NCI-H748 (cell line): ENCODE results near the gene NR2E1.
A peak's percentile ranks its signal among the peaks of the same experiment; 100 is the strongest.

Experiments
- DNase-seq: peaks from one replicate; lab custom pipeline; 2025; ENCODE audit not compliant: unreplicated experiment; lab: John Stamatoyannopoulos, UW

NR2E1 gene

DNA sequence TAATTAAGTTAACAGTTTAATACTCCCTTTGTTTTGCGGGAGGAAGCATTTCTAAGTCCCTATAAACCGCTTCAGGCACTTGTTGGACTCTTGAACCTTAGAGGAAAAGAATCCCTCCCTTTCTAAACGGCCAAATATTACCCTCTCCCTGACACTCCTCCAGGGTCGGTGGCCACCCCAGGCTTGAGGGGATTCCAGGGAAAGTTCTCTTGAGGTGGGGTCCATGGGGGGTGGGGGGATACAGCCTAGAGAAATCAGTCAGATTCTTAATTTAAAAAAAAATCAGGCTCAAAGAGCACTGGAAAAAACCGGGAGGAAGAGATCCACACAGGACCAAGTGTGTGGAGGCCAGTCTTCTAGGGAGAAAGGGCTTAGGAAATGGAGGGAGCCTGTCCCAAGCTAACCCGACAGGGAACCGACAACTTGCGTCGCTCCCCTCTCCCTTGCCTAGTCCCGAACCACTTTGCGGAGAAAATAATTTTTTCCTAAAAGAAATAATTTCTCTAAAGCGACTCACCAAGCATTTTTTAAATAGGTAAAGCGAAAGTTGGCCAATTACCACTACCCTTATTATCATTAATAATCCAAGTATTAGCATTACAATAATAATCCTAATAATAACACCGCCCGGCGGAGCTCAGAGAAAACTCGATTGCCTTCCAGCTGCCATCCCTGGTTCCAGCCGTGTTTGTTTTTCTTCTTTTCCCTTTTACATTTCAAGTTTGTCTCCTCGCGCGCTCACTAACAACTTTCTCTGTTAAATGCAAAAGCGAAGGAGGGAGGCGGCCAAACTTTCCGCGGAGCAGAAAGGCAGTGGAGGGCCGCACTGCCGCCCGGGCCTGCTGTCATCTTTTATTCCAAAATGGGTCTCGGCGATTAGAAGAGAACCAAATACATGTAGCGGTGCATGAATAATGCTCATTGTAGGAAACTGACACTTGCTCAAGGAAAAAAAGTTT lies 4.8 kb downstream of the NR2E1 start:
- DNase-seq, result no peak

DNA sequence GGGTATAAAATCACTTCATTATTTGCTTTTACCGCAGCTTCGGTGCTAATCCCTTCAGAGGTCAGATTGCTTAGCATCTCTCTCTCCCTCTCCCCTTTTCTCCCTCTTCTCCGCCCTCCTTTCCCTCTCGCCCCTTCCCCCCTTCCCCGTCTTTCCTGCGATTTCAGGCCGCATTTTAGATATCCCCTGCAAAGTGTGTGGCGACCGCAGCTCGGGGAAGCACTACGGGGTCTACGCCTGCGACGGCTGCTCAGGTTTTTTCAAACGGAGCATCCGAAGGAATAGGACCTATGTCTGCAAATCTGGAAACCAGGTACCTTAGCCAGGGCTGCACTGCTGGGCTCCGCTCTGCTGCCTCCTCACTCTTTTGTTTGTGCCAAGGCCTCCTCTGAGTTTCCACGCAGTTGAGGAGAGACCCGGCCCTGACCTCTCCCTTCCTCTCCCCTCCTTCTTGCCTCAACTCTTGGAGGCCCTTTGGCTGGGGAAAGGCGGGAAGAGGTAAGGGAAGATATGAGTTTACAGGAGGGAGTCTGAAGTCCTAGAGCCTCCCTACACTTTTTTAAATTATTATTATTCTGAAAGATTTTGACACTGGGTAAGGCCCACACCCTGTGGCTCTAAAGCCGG lies 5.6 kb downstream of the NR2E1 start:
- no peak for DNase-seq

DNA sequence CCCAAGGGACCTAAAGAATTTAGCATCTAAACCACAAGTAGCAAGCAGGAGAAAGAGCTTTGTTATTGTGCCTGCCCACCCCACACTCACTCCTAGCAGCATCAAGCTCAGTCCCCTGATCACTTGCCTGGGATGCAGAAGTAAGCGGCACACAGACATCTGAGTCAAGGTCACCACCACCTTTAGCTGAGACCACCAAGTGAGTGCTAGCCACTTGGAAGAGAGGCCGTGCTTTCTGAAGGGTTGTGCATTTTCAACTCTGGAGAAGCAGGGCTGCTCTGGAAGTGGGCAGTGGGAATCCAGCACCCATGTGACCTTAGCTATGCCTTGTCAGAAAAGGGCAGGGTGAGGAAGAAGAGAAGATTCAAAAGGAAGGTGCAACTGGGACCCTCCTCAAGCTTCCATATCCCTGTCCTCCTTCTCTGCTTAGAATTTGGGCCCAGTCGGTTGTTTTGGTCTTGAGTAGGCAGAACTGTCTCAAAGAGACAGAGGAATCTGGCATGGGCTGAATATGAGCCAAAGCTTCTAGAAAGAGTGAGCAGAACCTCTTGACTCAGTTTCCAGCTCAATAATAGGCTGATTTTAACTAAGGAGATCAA lies 6.2 kb downstream of the NR2E1 start:
- no peak for DNase-seq

DNA sequence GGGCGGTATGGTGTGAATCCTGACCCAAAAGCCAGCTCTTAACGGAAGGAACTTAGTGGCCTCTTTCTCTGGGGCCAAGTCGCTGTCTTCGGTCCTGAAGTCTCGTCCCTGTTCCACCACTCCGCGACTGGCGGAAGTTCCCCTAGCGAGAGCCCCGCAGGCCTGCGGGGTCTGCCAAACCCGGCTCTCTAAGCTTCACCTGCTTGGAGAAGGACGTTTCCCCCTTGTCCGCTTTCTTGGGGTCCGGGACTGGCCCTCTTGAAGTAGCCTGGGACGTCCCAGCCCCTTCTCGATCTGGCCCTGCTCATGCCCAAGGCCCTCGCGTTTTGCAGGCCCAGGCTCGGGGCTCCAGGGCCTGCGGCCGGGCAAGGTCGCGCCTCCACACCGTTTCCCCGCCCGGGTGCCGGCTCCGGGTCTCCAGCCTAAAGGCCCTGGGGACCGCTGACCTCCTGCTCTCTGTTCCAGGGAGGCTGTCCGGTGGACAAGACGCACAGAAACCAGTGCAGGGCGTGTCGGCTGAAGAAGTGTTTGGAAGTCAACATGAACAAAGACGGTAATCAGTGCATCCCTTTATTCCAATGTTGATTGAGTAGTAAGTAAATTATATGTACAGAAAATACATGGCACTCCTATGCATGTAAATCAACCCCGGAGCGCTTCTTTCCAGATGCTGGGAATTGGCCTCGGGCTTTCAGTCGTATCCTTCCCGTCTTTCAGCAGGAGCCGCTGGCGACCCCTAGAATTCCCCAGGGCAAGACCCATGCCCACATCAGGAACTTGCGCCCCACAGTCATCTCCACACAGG lies 8.8 kb downstream of the NR2E1 start:
- peak; percentile 18 for DNase-seq

DNA sequence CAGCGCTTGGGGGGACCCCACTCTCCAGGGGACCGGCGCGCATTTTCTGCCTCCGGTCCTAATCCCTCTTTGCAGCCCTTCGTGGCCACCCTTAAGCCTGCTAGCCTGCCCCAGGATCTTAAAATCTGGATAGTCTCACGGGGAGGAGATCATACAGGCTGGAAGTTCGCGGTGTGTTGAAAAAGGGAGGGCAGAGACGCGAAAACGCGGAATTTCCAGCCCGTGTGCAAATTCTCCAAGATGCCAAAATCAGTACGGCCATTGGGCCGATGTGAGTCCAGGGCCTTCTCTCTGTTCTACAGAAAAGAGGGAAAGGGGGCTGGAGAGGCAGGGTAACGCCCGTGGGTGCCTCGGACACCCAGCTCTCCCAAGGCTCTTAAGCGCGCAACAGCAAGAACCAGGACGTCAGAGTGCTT lies 9.4 kb downstream of the NR2E1 start:
- no peak for DNase-seq

DNA sequence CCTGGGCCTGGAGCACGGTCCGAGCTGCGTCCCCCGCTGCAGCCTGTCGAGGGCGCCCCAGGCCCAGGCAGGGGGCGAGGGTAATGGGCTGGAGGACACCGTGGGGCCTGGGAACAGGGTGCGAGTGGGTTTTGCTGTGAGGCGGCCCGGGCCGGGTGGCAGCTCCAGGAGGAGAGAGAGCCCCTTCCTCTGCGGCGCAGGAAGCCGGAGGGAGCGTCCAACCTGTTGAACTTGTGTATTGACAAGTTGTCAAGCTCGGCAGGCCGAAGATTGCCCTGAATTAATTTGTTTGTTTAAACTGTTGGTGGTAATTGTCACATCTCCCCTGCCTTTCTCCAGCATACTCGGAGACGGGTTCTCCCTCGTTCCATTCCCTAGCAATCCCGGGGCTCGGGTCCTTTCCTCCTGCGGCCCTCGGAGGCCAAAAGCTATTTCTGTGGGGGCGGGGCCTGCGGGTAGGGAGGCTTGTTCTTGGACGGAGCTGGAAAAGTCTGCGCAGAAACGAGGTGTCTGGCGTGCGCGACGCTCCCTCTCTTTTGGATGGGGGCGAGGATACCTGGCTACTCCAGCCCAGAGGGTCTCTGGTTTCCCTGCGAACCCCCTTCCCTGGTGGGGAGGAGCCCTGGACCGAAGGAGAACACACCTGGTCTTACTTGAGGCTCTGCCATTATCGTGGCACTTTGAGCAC lies 9.9 kb downstream of the NR2E1 start:
- peak; percentile 86 for DNase-seq

DNA sequence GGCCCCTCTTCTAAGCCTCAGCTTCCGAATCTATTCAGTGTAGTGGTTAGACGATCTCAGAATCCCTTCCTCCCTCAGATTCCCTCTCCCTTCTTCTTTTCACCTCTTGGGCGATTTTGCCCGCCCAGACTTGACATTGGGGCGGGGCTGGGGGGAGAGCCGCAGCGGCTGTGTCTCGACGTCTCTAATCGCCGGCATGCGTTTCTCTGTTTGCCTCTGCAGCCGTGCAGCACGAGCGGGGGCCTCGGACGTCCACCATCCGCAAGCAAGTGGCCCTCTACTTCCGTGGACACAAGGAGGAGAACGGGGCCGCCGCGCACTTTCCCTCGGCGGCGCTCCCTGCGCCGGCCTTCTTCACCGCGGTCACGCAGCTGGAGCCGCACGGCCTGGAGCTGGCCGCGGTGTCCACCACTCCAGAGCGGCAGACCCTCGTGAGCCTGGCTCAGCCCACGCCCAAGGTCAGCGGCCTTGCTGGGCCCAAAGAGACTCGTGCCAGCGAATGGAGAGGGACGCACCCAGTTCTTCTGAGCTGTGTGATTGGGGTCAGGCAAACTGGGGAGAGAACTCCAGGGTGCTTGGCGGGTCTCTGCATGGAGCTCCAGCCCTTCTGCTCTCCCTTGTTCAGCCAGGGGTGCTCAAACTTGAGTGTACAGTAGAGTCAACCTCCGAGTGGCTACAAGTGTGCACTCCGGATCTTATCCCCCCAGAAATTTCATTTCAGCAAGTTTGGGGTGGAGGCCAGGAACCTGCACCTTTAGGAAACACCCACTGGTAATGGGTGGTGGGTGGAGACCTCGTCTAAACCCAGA lies 10.7 kb downstream of the NR2E1 start:
- DNase-seq, result no peak

DNA sequence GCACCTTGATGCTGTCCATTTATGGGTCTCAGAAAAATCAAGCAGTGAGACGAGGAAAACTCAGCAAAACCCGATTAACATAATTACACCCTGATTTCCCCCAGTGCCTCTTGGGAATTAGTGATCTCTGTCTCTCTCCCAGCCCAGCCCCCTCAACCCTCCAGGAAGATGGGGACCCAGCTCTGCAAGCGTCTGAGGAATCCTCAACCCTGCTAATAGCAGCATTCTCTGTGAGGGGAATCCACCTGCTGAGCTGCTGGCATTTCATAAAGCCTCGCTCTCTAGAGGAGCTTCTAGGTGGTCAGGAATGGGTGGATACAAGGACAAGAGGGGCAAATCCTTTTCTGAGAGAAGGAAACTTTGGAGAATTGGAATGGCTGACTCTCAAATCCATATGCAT lies 13.9 kb downstream of the NR2E1 start:
- no peak for DNase-seq

DNA sequence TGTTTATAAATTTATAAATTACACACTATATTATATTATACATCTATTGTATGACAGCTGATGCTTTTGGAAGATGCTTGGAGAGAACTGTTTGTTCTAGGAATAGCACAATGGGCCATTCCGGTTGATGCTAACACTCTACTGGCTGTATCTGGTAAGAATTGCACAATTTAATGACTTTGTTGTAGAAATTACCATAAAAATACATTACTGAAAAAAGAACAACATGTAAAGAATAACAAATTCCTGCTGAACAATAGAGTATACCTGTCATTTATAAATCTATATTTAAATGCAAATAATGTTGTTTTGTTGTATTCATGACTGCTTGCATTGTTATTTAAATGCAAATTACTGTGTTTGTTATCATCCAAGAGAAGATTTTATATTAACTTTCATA lies 14.4 kb downstream of the NR2E1 start:
- DNase-seq, result no peak

DNA sequence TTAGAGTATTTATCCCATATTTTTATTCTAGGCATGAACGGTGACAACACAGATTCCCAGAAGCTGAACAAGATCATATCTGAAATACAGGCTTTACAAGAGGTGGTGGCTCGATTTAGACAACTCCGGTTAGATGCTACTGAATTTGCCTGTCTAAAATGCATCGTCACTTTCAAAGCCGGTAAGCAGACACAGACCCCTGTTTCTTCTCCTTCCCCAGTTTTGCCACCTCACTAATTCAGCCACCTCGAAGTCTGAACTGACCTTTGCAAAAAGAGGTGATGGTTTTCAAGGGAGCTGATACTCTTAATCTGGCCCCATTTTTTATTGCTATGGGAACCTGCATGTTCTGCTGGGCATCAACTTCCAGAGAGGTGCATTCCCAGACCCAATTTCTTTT lies 15.0 kb downstream of the NR2E1 start:
- no peak for DNase-seq

DNA sequence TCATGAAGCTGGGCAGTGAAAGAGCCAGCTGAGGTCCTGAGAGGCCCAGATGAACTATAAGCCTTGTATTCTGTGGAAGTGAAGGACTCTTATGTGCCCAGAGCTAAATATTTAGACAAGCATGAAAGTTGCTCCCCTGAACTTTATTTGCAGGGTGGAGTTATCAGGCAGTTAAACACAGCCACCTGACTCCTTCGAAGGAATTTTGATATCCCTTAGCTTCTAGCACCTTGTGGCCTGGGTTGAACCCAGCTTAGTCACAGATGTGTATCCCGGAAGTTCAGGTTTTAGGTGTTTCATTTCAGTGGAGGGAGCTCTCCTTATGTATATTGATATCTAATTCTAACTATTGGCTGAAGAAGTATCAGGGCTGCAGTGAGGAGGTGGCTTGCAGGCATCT lies 20.4 kb downstream of the NR2E1 start:
- no peak for DNase-seq

DNA sequence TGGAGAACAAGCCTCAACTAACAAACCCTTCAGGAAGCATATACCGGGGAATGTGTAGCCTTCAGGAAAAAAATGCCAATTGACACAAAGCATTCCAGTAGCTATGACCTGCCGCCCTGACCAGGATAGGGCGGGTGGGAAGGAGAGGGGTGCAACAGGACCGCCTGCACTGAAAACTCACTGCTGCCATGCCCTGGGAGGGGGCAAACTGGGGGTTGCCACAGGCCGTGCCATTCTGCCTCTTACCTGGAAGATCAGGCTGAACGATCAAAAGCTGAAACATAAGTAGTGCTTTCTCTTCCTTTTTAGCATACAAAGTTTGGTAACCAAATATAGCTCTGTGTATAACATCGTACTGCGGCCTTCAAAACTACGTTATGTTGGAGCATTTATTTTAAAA lies 21.7 kb downstream of the NR2E1 start:
- no peak for DNase-seq

DNA sequence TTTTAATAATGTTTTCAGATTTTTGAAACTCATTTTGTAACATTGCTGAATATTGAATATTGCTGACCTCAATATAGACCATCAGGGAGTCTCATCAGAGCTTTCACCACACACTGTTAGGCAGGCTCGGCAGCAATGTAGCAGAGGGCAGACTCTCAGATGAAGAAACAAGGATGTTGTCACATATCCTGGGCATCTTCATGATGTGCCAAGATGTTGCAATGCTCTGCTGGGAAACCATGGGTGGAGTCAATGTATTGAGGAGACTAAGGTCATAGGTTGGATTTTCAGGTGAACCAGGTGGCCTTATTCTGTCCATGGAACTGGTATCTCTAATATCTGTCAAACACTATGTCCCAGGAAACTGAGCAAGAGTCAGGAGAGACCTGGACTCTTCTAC lies 27.3 kb downstream of the NR2E1 start:
- no peak for DNase-seq

DNA sequence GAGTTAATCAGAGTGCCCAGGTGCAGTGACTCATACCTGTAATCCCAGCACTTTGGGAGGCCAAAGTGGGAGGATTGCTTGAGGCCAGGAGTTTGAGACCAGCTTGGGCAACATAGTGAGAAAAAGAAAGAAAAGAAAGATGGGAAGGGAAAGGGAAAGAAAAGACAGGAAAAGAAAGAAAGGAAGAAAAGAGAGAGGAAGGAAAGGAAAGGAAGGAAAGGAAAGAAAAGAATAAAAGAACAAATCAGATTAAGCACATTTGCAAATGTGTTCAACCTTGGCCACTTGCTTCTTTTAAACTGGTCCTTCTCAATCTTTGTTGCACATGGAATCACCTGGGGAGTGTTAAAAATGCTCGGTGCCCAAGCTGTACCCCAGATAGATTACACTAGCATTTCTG lies 28.0 kb downstream of the NR2E1 start:
- DNase-seq, result no peak

DNA sequence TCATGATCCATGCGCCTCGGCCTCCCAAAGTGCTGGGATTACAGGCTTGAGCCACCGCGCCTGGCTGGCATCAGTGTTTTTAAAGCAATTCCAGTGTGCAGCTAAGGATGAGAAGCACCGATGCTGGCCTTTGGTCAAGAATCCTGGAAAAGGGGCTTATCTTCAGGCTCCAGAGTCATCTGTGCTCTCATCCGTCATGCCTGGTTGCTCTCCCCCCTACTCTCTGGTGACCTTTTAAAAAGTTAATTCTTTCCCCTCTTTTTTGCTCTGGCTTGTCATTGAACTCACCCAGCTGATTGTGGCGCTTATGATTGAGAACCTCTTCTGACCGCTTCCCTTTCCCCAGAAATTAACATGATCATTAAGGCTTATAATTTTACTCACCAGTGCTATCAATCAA lies 28.7 kb downstream of the NR2E1 start:
- no peak for DNase-seq

DNA sequence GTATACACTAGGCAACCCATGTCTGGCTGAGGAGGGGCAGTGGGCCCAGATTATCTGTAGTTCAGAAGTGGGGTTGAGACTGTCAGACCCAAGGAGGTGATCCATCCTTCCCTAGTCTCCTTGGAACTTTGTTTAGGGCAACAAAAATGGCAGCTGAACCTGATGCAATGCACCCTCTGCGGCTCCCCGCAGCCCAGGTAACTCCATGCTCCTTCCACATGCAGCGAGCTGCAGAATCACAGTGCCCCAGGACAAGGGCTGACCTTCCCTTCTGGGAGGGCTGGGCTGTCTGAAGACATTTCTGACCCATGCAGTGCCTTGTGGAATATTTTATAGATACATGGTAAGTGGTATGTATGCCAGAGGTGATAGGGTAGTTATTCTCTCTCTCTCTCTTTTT lies 29.4 kb downstream of the NR2E1 start:
- DNase-seq, result no peak

DNA sequence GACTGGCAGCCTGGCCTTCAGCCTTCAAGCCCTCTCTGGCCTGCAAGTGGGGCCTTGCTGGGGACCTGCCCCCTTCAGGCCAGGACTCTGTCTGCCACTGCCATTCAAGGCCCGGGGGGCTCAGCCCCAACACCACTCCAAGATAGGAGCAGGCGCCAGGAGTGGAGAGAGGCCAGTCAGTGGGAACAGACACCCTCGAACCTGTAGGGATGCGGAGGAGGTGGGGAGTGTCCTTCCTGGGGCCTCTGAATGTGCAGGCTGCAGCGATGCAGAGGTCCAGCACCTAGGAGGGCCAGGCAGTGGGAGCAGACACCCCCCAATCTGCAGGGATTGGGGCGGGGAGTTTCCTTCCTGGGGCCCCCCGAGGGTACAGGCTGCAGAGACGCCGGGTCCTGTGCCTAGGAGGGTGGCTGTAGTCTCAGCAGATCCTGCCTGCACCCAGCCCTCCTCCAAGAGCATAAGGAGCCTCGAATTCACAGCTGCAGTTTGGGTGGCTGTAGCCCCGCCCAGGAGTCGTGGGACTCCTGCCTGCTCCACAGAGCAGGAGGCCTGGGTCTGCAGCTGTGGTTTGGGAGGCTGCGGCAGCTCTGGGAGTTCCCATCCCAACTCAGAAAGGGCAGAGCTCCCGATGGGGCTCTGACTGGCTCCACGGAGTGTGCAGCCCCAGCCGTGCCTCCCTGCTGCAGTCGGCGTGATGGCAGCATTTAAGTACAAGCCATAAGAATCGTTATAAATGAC lies 33.1 kb downstream of the NR2E1 start:
- DNase-seq, result no peak

DNA sequence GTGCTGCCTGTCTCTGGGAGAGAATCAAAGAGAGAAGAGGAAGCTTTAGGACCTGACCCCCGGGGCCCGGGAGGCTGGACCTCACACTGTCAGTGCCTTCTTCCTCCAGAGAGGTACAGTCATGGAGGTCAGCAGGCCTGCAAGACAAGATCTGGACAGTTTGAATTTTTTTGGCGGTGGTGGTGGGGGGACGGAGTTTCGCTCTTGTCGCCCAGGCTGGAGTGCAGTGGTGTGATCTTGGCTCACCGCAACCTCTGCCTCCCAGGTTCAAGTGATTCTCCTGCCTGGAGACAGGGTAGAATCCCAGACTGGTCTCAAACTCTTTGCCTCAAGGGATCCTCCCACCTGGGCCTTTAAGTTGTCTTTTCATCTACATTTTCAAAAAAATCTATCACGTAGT lies 34.4 kb downstream of the NR2E1 start:
- DNase-seq, result no peak

DNA sequence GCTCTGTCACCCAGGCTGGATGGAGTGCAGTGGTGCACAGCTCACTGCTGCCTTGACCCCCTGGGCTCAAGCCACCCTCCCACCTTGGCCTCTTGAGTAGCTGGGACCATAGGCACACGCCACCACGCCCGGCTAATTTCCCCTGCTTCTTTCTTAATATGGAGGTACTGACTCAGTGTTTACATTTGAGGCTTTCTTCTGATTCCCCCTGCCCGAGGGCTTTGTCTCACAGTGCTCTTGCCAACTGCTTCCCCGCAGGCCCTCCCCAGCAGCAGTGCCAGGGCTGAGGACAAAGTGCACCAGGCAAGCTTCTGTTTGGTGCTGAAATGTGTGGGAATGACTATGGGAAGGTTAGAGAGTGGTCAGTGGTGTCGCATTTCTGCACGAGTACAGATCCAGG lies 34.8 kb downstream of the NR2E1 start:
- peak; percentile 5 for DNase-seq
